GM03348 (cell line): ENCODE results near the gene ASIC4.

Source experiments
- DNase-seq: peaks from one replicate; pipeline ENCODE4 v3.0.0; 2012; ENCODE audit warnings: low spot score

The ASIC4 gene

GRCh38 chr2:219536967-219537366 is 22.7 kb downstream of the ASIC4 start:
- DNase-seq: no peak

- DNase-seq: no peak
These were observed 23.6 kb downstream of the ASIC4 start for GRCh38 chr2:219537657-219538488.

GRCh38 chr2:219538504-219538951 is 24.2 kb downstream of the ASIC4 start:
- DNase-seq: no peak

GRCh38 chr2:219538956-219539788 is 24.9 kb downstream of the ASIC4 start:
- DNase-seq: no peak

GRCh38 chr2:219539926-219540678 is 25.8 kb downstream of the ASIC4 start:
- no peak for DNase-seq

GRCh38 chr2:219540784-219541504 is 26.7 kb downstream of the ASIC4 start:
- DNase-seq: no peak

GRCh38 chr2:219541611-219542180 is 27.4 kb downstream of the ASIC4 start:
- DNase-seq: peak; percentile 58

- peak; percentile 71 for DNase-seq
These were observed 28.8 kb downstream of the ASIC4 start for GRCh38 chr2:219542931-219543595.

GRCh38 chr2:219543596-219544358 is 29.5 kb downstream of the ASIC4 start, which contains the start of the genes CHPF and TMEM198:
Gene CHPF, minus strand, starts transcription at chr2:219543809. Its CDS starts 271 bp downstream, at chr2:219543538.
Gene TMEM198, plus strand, starts transcription at chr2:219544028. Its CDS starts 700 bp downstream, at chr2:219544728.
- peak; percentile 99 for DNase-seq

GRCh38 chr2:219544567-219544966 is 30.3 kb downstream of the ASIC4 start:
- no peak for DNase-seq

GRCh38 chr2:219545295-219545942 is 31.1 kb downstream of the ASIC4 start:
- no peak for DNase-seq

- no peak for DNase-seq
These were observed 31.7 kb downstream of the ASIC4 start for GRCh38 chr2:219545943-219546352.

GRCh38 chr2:219547621-219548020 is 33.3 kb downstream of the ASIC4 start:
- DNase-seq: no peak

GRCh38 chr2:219548990-219549389 is 34.7 kb downstream of the ASIC4 start:
- no peak for DNase-seq

- no peak for DNase-seq
These were observed 35.3 kb downstream of the ASIC4 start for GRCh38 chr2:219549619-219550018.

- peak; percentile 54 for DNase-seq
These were observed 37.4 kb downstream of the ASIC4 start for GRCh38 chr2:219551441-219552381.

- DNase-seq: peak; percentile 96
These were observed 38.3 kb downstream of the ASIC4 start for GRCh38 chr2:219552382-219553167.
